CD4-positive, CD25-positive, alpha-beta regulatory T cell (primary cell): Measurements from ENCODE around the gene TRIP13. TPM values are rescaled to one million over a fixed set of nuclear protein-coding genes. Genes with fewer than 3 reads are reported as not detected.

ENCODE experiments used
- ATAC-seq, 2 donors: fragments of 150-1000 bp; cut with Tn5 transposase; one replicate each; pipeline ENCODE4 v1.10.0; 2021; ENCODE audit warnings: low read depth in 2 of 2, moderate number of reproducible peaks in 2 of 2, moderate library complexity in 1 of 2
- DNase-seq, 3 donors: peaks; one replicate each; pipeline versions ENCODE4 v3.0.0 to v3.0.0-alpha.2; 2012 to 2022; ENCODE audit warnings: mixed read lengths in 1 of 3
- H3K27ac ChIP-seq: one replicate; pipeline ENCODE4 v1.7.0; 2013; ENCODE audit warnings: mild to moderate bottlenecking, low read length; ENCODE audit not compliant: insufficient read depth, poor library complexity, severe bottlenecking
- H3K27me3 ChIP-seq: one replicate; pipeline ENCODE4 v1.7.0; 2013; ENCODE audit warnings: low read length; ENCODE audit not compliant: control insufficient read depth, insufficient read depth
- H3K36me3 ChIP-seq: one replicate; pipeline ENCODE4 v1.7.0; 2013; ENCODE audit warnings: mild to moderate bottlenecking, low read length, moderate library complexity; ENCODE audit not compliant: control insufficient read depth, insufficient read depth
- H3K4me1 ChIP-seq: 2 replicates; pipeline ENCODE4 v1.7.0; 2013; ENCODE audit warnings: mild to moderate bottlenecking, low read length; ENCODE audit not compliant: insufficient read depth, control insufficient read depth, poor library complexity, severe bottlenecking
- H3K4me3 ChIP-seq: one replicate; pipeline ENCODE4 v1.7.0; 2013; ENCODE audit warnings: low read depth, mild to moderate bottlenecking, low read length, moderate library complexity
- H3K9me3 ChIP-seq, 2 experiments: 1 replicate in 1 of 2; 2 replicates in 1 of 2; pipeline ENCODE4 v1.7.0; 2013; ENCODE audit warnings: low read length in 2 of 2, mild to moderate bottlenecking in 1 of 2, moderate library complexity in 1 of 2; ENCODE audit not compliant: control insufficient read depth in 2 of 2
- H3K27ac Mint-ChIP-seq, 3 donors: one replicate each; pipeline ENCODE4 v1.8.0; 2020 to 2022; ENCODE audit warnings: mild to moderate bottlenecking in 3 of 3, mixed read lengths in 3 of 3, moderate library complexity in 2 of 3
- H3K27me3 Mint-ChIP-seq: one replicate; pipeline ENCODE4 v1.8.0; 2022; ENCODE audit warnings: mild to moderate bottlenecking, mixed read lengths
- H3K36me3 Mint-ChIP-seq: one replicate; pipeline ENCODE4 v1.8.0; 2020; ENCODE audit warnings: mixed read lengths
- H3K4me1 Mint-ChIP-seq, 4 donors: one replicate each; pipeline ENCODE4 v1.8.0; 2020 to 2022; ENCODE audit warnings: mixed read lengths in 4 of 4, mild to moderate bottlenecking in 1 of 4
- H3K4me3 Mint-ChIP-seq, 4 donors: one replicate each; pipeline ENCODE4 v1.8.0; 2020 to 2022; ENCODE audit warnings: mild to moderate bottlenecking in 4 of 4, mixed read lengths in 4 of 4, moderate library complexity in 3 of 4
- H3K9me3 Mint-ChIP-seq, 7 donors: one replicate each; pipeline ENCODE4 v1.8.0; 2020 to 2022; ENCODE audit warnings: mixed read lengths in 7 of 7, mild to moderate bottlenecking in 3 of 7, moderate library complexity in 2 of 7
- polyA plus RNA-seq, 4 donors: library from polyadenylated mRNA; unstranded; fragments of 300-500 nt; fragmentation: Illumina TruSeq; gene quantifications; one replicate each; pipeline ENCODE4 v1.2.3, GENCODE V29; 2021
- total RNA-seq: library from RNA; stranded (reverse); gene quantifications from one replicate; pipeline ENCODE4 v1.2.3, GENCODE V29; 2022

The TRIP13 gene
- total and polyA plus RNA-seq, 5 donors from 2014 or later = 1.1 to 1.7 (median 1.3) TPM

DNA sequence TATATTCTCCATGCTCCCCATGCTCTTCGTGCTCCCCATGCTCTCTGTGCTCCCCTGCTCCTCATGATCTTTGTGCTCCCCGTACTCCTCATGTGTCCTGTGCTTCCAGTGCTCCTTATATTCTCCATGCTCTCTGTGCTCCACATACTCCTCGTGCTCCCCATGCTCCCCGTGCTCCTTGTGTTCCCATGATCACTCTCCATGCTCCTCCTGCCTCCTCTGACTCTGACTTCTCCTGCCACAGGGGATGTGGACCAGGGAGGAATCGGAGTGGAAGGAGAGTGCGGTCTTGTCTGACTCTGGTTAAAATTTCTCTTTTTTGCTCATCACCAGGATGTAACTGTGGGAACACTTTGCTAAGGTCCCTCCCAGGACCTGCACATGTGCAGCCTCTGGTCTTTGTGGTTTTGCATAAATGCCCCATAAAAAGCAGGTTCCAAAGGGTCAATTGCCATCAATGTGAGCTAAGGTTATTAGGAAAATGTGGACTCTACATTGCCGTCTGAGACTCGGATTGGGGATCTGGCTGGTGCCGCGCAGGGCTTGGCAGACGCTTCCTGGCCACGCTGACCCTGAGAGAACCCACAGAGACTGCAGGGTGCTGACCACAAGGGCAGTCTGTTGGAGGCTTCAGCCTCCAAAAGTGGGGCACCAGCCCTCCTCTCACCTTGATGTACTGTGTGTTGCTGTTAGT is 52.5 kb downstream of the TRIP13 start:
- H3K27me3 ChIP-seq = no peaks in the 10 kb centered on the region

DNA sequence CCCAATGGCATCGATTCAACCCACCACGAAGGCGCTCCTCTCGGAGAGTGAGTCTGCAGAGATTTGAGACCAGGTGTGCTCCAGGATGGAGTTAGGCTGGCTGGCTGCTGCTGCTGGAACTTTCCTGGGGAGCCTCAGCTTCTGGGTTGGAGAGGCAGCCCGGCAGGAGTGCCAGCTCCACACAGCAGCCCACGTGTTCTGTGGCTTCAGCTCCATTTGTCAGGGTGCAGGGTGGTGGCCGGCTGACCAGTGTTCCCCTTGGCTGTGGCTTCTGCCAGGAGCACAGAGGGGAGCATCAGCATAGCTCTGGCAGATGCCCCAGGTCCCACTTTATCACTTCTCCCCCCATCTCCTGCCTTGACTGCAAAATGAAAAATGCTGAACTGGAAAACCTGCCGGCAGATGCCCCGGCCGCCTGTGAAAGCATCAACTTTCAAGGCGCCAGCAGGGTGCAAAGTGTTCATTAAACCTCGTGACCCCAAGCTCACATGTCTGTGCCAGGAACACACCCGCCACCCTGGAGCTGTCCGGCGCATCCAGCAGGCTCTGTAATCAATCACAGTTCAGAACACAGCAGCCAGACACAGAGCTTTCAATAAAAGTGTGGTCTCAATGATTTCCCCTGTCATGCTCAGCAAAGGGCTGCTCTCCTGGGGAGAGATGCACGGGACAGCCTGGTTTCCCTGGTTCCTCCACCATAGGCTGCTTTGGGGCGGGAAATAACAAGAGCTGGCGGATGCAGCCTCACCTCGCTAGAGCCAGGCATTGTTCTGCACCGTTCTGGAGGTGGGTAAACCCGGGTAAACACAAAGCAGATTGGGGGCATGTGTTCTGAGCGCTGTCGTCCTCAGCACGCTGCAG is 53.2 kb downstream of the TRIP13 start:
- H3K4me3 Mint-ChIP-seq = no peak overlapping the region
- H3K36me3 Mint-ChIP-seq = peaks cover 3% of the 10 kb centered on the region
- H3K27ac ChIP-seq = no peak overlapping the region
- no peaks in the 10 kb centered on the region for H3K27me3 ChIP-seq
- no peak overlapping the region for H3K4me3 ChIP-seq
- H3K4me1 ChIP-seq = no peaks in the 10 kb centered on the region
- H3K9me3 ChIP-seq = no peaks in the 10 kb centered on the region
- DNase-seq (no peak), ATAC-seq (no peak)
- no peak overlapping the region for H3K27ac Mint-ChIP-seq
- H3K27me3 Mint-ChIP-seq = peaks cover 30% of the 10 kb centered on the region
- H3K36me3 ChIP-seq = no peaks in the 10 kb centered on the region
- H3K4me1 Mint-ChIP-seq = peaks cover 0 to 6% (median 0%) of the 10 kb centered on the region in 4 donors
- no peaks in the 10 kb centered on the region for H3K9me3 Mint-ChIP-seq

More for the DNA sequence above, 52.5 kb downstream of the TRIP13 start:
- Histone ChIP-seq H3K4me3 (no peak overlapping the region), H3K9me3 (no peaks in the 10 kb centered on the region), H3K27ac (no peak overlapping the region), H3K4me1 (no peaks in the 10 kb centered on the region), H3K36me3 (no peaks in the 10 kb centered on the region)
- no peak for DNase-seq
- Mint-ChIP-seq H3K36me3 (no peaks in the 10 kb centered on the region), H3K9me3 (peaks cover 0 to 2% (median 0%) of the 10 kb centered on the region in 7 donors), H3K4me3 (peak overlapping the region in 1 of 4 donors; percentile 3), H3K27ac (no peak overlapping the region), H3K4me1 (peaks cover 0 to 6% (median 0%) of the 10 kb centered on the region in 4 donors), H3K27me3 (peaks cover 30% of the 10 kb centered on the region)
- ATAC-seq = no peak

DNA sequence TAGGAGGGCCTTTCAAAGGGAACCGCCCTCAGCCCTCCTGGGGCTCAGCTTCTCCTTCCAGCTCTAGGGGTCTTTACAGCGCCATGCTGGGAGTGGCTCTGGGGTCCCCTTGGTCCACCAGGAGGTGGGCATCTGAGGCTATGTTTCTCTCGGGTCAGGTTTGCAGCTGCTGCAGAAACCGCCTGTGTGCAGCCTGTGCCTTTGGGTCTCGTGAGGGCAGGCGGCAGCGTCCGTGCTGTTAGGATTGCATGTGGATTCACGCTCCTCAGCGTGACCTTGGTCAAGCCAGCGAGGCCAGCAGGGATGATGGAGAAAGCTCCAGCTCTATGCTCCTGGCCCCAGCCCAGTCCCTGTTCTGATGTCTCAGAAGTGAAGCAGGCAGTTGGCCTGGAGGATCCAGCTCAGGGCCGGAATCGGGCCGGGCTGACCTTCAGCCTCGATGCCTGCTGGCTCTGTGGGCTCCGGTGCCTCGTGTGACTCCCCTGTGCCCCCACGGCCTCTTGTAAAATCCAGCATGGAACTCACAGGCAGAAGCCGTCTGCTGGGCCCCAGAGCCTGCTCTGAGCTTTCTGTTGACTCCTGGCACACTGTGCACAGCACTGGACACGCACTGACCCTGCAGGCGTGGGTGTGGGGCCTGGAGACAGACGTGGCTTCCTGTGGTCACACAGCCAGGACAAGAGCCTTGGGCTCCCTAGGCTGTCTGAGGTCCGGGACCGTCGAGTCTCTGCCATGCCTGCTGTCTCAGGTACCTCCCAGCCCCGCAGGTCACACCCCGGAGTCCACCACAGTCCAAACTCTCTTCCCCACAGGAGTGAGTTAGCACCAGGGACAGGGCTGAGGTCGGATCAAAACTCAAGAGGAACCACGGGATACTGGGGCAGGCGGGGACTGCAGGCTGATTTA is 54.3 kb downstream of the TRIP13 start:
- Histone ChIP-seq H3K4me1 (no peaks in the 10 kb centered on the region), H3K27ac (no peak overlapping the region), H3K9me3 (no peaks in the 10 kb centered on the region), H3K27me3 (no peaks in the 10 kb centered on the region), H3K36me3 (no peaks in the 10 kb centered on the region), H3K4me3 (no peak overlapping the region)
- peak in 1 of 2 donors; percentile 12 for ATAC-seq
- H3K36me3 Mint-ChIP-seq = peaks cover 3% of the 10 kb centered on the region
- H3K4me1 Mint-ChIP-seq = peaks cover 0 to 6% (median 0%) of the 10 kb centered on the region in 4 donors
- no peak overlapping the region for H3K27ac Mint-ChIP-seq
- no peak for DNase-seq
- no peak overlapping the region for H3K4me3 Mint-ChIP-seq
- H3K9me3 Mint-ChIP-seq = no peaks in the 10 kb centered on the region
- H3K27me3 Mint-ChIP-seq = peaks cover 29% of the 10 kb centered on the region

DNA sequence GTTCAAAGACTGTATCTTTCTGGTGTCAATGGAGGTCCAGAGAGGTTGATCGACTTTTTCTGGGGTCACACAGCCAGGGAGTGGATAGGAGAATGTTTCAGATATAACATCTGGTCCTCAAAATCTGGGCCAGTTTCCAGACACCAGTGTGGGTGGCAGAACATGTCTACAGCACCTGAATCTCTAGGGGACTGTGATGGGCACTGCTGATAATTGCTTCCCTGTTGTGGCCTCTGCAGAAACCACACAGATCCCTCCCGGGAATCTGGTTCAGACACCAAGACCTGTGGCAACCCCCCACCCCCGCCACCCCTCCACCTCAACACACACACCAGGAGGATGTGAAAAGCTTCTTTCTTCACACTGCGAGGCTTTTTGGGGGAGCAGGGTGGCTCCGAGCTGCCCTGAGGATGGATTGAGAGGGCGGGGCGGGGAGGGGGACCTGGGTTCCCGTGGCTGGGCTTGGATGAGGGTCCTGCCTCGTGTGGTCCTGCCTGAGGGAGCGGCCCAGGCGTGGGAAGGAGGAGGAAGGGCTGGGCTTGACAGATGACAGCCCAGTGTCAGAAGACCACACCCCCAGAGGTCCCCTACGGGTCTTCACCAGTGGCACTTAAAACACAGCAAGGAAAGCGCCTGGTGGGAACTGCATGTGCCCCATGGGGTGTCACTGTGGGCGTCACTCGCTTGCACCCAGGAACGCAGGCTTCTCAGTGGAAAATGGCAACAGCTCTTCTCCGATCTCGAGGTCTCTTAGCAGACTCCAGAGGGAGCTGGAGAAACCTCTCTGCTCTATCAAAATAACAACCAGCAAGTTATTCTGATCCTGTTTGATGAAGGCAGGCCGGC is 55.2 kb downstream of the TRIP13 start:
- Histone ChIP-seq H3K4me3 (no peak overlapping the region), H3K27me3 (no peaks in the 10 kb centered on the region), H3K9me3 (no peaks in the 10 kb centered on the region), H3K36me3 (no peaks in the 10 kb centered on the region), H3K27ac (no peak overlapping the region), H3K4me1 (no peaks in the 10 kb centered on the region)
- H3K4me1 Mint-ChIP-seq = peaks cover 0 to 6% (median 0%) of the 10 kb centered on the region in 4 donors
- ATAC-seq (no peak), DNase-seq (no peak)
- peaks cover 3% of the 10 kb centered on the region for H3K36me3 Mint-ChIP-seq
- no peak overlapping the region for H3K4me3 Mint-ChIP-seq
- no peak overlapping the region for H3K27ac Mint-ChIP-seq
- H3K9me3 Mint-ChIP-seq = no peaks in the 10 kb centered on the region
- peaks cover 21% of the 10 kb centered on the region for H3K27me3 Mint-ChIP-seq

DNA sequence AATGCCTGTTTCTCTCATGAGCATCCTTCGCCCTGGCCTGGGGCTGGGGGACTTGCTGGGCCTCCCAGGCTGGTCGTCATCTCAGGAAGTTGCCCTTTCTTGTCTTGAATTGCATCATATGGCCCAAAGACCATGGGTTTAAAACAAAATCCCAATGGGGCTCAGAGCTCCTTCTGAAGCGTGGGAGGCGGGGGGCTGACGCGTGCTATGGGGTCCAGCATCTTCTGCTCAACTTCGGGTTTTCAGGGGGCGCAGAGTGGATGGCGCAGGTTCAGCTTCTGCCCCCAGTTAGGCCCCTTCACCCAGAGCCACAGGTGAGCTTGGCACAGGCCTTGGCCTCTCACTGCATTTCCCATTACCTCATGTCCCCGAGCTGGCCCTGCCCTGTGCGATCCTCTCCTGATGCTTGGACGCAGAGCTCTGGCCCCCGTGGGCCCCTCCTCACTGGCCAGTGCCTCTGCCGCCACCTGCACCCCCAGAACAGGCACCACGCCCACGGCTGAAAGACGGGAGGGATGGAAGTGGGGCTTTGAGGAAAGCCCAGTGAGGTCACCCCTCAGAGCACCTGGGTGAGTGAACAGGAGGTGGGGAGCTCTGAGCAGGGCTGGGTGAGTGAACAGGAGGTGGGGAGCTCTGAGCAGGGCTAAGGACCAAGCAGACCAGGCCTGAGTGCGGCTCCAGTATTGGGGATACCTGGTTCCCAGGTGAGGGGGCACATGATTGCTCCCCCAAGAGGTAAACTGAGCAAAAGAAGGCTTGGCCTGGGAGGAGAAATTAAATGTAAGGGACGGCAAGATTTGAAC is 56.0 kb downstream of the TRIP13 start:
- Mint-ChIP-seq H3K4me3 (no peak overlapping the region), H3K36me3 (peaks cover 3% of the 10 kb centered on the region), H3K27me3 (peaks cover 16% of the 10 kb centered on the region), H3K9me3 (no peaks in the 10 kb centered on the region), H3K27ac (no peak overlapping the region), H3K4me1 (peaks cover 0 to 3% (median under 1%) of the 10 kb centered on the region in 4 donors)
- no peaks in the 10 kb centered on the region for H3K4me1 ChIP-seq
- H3K9me3 ChIP-seq = no peaks in the 10 kb centered on the region
- no peaks in the 10 kb centered on the region for H3K27me3 ChIP-seq
- no peak overlapping the region for H3K4me3 ChIP-seq
- no peak for DNase-seq
- no peak overlapping the region for H3K27ac ChIP-seq
- ATAC-seq = no peak
- H3K36me3 ChIP-seq = no peaks in the 10 kb centered on the region

DNA sequence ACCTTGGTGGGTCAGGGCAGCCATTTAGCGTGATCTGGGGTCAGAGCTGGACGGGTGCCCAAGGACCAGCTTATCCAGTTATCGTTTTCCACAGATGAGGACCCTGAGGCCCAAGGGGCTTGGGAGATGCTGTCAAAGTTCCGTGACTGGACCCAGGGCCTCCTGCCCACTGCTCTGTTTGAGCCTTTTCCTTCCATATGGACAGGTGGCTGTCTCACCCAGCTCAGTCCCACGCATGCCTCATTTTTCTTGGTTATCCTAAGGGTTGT is 56.5 kb downstream of the TRIP13 start:
- peaks cover 14% of the 10 kb centered on the region for H3K27me3 Mint-ChIP-seq
- no peak for ATAC-seq
- Histone ChIP-seq H3K36me3 (no peaks in the 10 kb centered on the region), H3K27me3 (no peaks in the 10 kb centered on the region), H3K27ac (no peak overlapping the region), H3K4me1 (no peaks in the 10 kb centered on the region), H3K9me3 (no peaks in the 10 kb centered on the region), H3K4me3 (no peak overlapping the region)
- peaks cover 3% of the 10 kb centered on the region for H3K36me3 Mint-ChIP-seq
- no peaks in the 10 kb centered on the region for H3K9me3 Mint-ChIP-seq
- peaks cover 0 to 3% (median 0%) of the 10 kb centered on the region in 4 donors for H3K4me1 Mint-ChIP-seq
- no peak overlapping the region for H3K4me3 Mint-ChIP-seq
- H3K27ac Mint-ChIP-seq = no peak overlapping the region
- DNase-seq = no peak
